ENCODE results near the gene SMG6.
"Not testable (repeated sequence)": the region's sequence is repeated elsewhere in the genome, so short reads cannot be mapped to it uniquely, and the experiment has no call there.

The SMG6 gene

DNA sequence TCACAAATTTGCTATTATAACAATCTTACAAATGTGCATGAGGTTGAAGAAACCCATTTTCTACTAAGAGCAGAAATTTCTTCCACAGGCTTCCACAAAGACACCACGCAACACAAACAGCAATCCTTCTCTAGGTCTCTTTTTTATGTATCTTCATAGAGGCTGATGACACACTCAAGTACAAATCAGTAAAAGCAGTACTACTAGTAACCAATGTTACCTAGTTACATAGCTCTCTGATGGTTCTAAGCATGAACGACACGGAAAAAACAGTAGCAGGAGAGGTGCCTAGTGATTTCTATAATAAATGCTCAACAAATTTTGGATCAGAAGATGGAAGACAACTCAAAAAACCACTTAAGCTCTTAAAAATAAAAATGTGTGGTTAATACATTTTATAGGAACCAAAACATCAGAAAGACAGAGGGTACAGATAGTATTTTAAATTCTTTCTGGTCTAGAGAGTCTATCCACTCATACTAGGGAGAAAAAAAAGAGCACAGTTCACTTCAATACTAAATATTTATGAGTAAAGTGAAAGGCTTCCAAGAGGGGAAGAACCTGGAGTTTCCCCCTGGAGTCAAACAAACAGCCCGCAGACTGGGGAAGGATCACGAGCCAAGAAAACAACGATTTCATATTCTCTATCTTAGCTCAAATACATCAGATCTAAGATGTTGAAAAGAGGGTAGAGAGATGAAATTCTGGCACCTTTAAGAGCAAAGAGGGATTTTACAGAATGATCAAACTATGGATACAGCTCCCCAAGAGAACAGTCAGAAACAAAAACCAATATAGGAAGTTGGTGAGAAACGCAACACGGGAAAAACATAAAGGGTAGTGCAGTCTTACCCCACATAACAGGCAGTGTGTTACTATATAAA, 40.2 kb downstream of the SMG6 start:
- no peak for DNase-seq (ENCODE audit: low read depth in 2 of 2)

DNA sequence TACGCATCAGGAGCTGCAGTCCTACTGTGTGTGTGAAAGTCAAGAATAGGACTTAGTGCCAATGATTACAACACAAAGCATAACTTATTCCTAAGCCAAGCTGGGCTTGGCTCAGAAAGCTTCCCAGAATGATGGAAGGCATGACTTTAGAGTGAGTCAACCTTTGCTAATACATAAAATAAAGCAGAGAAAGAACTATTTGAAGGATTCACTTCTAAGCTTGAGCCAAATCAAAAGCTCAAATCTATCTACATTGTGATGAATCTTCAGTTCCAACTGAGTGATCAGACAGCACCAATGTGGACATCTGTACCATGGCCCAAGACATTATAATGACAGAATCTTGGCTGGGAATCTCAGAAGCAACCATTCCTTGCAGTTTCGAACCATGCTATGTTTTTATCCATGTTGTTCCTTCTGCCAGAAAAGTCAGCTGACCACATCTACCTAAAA, 41.4 kb downstream of the SMG6 start:
- no peak for DNase-seq (ENCODE audit: low read depth in 2 of 2)

DNA sequence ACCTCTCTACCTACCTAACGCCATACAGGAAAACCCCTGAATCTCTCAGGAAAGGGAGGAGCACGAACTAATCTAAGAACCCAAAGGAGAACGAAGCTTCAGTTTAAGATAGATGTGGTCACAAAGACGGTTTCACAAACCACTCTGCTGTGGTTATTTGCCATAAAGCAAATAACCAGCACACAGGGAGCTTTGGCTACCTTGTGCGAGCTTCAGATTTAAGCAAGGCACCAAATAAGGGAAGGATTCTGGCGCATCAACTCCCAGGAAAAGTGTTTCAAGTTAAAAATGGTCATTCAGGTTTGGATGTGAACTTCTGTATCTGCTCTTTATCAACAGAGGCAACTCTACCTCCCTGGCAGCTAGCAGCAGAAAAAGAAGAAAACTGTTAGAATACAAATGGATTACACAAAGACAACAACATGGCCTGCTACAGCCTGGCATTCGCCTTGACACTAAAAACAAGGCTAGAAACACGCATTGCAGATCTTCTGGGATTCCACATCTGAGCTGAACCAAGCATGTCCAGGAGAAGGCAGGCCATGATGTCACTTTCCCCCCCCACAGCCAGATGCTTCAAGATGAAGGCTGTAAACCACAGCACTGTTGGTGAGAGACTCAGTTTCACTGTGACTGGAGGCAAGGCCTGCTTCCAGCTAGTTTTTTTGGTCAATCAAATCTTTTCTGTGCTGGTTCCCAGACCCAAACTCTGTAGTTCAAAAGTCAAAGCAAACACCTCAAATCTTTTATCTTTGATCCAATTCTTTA, 43.6 kb downstream of the SMG6 start:
- peak; percentile 45 to 48 for DNase-seq (ENCODE audit: low read depth in 2 of 2)

DNA sequence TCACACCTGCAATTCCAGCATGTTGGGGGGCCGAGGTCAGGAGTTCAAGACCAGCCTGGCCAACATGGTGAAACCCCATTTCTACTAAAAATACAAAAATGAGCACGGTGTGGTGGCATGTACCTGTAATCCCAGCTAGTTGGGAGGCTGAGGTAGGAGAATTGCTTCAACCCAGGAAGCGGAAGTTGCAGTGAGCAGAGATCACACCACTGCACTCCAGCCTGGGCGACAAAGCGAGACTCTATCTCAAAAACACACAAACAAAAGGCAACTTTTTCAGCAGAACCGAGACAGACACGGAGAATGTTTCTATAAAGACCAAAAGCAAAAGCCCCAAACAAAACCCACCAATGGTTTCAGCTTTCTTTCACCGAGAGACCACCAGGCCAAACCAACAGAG, 44.8 kb downstream of the SMG6 start:
- DNase-seq (ENCODE audit: low read depth in 2 of 2): not testable (repeated sequence)

DNA sequence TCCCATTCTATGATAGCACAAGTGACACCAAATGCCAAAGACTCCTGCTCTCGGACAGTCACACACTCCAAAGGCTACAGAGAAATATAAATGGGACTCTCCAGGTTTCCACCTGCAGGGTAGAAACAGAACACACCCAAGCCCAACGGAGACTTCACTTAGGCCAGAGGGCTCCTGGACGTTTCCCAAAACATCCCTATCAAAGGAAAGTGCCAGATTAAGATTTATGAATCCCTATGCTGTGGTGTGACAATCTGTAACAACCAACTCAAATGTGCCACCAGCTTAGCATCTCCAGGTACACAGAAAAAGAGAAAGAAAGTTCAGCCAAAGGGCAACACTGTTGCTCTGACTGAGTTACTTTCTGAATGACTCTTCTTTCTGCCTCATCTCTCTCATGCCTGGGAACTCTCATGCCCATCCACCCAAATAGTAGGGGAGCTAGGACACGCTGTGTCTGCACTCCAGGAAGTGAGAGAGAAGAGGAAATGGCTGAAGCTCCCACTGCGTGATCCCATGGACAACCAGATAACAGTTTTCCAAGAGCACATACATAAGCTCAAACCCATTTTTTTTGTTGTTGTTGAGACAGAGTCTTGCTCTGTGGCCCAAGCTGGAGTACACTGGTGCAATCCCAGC, 49.7 kb downstream of the SMG6 start:
- DNase-seq (ENCODE audit: low read depth in 2 of 2): no peak

DNA sequence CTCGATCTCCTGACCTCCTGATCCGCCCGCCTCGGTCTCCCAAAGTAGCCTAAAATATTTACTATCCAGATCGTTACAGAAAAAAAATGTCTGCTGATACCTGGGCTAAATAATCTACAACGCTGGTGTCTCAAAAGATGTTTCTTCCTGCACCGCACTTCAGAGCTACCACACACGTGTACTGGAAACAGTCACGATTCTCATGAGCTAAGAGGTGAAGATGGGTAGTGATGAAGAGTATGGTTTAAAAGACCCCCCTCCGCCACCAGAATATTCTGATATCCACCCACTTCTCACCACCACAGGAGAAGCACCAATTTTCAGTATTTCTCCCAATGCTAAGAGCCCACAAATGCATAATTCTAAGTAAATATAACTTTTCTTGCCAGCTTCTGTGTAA, 50.2 kb downstream of the SMG6 start:
- DNase-seq (ENCODE audit: low read depth in 2 of 2): no peak

DNA sequence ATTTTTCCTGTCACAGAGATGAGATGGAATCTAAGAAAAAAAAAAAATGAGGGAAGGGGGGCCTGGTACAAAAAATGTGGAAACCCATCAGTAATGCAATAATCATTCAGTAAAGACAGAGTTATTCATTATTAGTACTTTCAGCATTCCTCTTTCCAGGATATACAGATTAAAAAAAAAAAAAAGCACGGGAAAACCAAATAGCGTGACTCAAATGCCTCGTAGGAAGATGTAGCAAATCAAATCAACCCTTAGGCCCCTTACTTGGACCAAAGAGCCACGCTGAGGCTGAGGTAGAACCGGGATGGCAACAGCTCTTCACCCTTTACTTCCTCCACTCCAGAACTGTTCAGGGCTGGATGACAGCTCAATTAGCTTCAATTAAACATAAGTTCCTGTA, 52.5 kb downstream of the SMG6 start:
- no peak for DNase-seq (ENCODE audit: low read depth in 2 of 2)

DNA sequence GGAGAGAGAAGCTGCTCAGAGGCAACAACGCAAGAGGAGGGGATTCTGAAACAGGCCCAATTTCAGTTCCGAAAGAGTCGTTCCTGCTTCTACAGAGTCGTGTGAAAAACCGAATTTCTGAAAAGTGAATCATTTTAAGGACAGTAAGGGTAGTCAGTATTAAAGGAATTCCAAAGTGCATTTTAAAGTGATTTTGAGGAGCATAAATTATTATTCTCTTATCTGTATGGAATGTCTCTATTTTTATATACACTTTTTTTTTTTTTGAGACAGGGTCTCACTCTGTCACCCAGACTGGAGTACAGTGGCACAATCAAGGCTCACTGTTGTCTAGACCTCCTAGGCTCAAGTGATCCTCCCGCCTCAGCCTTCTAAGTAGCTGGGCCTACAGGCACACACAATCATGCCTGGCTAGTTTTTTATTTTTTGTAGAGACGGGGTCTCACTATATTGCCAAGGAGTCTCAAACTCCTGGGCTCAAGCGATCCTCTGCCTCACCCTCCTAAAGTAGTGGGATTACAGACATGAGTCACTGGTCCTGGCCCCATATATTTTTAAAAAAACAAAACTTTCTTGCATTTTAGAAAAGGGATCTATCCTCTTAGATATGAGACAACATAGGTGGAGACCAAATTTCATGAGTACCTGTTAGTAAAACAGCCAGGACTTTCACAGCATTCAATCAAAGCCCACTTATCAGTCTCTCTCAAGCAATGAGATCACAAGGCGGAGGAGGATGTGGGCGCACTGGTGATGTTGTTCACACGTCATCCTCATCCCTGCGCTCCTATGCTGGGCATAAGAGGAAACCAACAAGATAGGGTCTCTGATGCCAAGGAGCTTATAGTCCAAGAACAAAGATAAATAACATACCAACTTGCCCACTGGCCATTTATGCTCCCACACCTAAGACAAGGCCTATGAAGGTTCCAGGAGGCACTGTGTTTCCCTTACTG, 53.2 kb downstream of the SMG6 start:
- DNase-seq (ENCODE audit: low read depth in 2 of 2): peak; percentile 40 to 50

DNA sequence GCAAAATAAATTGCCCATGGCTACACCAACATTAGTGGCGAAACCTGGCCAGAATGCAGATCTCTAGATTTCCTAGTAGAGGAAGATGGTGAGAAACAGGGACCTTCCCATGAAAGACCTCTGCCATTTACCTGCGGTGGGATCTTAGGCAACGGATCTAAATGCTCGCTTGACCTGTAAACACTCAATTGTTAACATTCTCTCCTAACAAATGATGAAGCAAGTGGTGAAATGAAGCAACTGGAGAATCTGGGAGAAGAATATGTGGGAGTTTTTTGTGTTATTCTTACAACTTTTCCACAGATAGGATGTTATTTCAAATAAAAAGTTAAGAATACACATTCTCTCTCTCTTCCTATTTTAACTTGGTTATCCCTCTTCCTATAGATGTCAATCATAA, 56.6 kb downstream of the SMG6 start:
- DNase-seq (ENCODE audit: low read depth in 2 of 2): no peak

DNA sequence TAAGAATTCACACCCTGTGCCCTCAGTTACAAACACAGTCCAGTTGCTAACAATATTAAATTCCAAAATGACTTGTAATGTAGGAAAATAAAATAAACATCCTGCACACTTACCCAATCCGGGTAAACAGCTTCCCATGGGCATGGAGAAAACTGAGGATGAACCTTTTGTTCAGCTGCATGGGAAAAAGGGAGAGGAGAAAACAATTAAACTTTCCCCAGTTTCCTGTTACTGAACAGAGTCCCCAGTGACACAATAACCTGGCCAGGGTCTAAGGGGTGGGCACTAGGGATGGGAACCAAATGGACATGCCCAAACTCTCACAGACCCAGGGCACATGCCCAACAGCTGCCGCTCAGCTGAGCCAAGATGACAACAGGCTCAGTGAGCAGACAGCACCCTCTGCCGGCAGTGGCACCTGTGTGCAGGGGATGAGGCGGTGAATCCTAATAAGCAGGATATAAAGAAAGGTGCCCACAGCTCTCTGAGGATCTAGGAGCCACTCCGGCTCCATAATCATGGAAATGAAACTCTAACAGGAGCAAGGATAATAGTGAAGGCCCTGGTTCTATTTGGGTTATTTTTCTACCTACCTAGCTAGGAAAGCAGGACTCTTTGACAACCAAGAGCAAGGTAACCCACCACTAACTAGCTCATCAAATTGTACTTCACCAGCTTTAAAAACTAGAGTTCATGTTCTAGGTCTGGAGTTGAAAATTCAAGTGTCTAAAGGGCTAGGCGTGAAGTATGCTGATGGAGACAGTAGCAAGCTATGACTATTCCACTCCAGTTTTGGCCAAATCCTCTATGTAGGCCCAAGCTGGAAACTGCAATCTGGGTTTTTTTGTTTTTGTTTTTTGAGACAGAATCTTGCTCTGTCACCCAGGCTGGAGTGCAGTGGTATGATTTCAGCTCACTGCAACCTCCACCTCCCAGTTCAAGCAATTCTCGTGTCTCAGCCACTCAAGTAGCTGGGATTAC, 58.8 kb downstream of the SMG6 start:
- peak; percentile 72 to 76 for DNase-seq (ENCODE audit: low read depth in 2 of 2)

DNA sequence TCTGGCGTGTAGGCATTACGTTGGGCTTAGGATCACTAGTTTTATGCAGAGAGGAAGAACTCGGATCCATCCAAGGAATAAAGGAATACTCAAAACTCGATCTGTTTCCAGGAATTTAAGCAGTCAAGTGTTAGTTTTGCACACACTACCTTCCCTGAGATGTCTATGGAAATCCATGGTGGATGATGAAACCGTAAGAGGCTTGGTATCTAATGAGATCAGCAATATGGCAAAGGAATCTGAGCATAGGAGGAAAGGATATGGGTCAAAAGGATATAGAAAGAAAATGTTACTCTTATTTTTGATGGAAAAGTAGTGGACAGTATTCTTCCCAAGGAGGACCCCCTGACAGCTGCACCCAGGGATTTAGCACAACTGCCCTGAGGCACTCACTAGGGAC, 59.6 kb downstream of the SMG6 start:
- DNase-seq (ENCODE audit: low read depth in 2 of 2): no peak

DNA sequence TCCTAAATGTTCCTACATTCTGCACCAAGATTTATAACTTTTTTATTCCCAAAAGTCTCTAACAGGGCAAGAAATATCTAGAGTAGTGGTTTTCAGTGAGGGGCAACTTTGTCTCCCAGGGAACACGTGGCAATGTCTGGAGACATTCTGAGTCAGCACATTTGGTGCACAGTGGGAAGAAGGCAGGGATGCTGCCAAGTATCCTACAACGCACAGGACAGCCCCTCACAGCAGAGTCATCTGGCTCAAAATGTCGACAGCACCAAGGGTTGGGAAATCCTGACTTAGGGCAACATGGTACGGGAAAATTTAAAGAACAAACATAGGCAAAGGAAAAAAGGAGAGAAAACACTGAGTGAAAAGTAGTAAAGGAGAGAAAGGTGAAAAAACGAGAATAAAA, 61.8 kb downstream of the SMG6 start:
- DNase-seq (ENCODE audit: low read depth in 2 of 2): no peak

DNA sequence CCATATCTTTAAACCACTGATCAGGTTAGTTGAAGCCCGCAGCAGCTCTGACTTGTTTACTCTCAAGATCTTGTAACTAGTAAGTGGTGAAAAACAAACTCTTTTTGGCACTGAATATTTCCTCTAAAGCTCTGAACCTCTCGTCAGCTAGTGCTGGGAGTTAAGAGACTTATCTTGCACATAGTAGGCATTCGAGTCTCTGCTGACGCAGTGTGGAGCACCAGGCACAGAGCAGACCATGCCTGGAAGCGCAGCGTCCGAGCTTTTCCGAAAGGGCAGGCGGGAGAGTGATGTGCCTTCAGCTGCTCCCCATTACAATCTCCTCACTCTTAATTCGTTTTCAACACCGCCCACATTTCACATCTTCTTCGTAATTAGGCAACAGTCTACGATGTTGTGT, 63.0 kb downstream of the SMG6 start:
- DNase-seq (ENCODE audit: low read depth in 2 of 2): no peak

DNA sequence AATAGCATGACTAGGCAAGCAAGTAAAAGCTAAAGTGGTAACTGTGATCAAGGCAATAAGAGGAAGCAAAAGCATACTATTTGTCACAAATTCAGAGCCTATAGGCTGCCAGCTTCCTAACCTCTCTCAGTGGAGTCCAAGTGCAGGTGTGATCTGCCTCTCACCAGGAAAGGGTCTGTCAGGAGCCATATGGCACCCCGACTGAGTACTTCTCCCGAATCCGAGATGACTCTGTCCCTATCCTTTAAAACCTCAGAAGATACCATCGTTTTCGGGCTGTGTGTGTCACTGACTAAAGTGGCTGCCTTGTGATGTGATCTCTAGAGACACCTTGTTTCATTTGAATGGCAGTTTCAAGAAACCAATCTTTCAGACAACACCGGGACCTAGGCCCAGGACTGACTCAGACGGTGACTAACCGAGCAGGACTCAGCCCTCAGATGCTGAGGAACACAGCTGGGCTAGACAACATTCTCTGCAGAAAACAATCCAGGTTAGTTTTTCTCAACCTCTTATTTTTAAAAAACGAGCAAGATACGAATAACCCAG, 63.6 kb downstream of the SMG6 start:
- peak in 1 of 2 donors; percentile 21 for DNase-seq (ENCODE audit: low read depth in 2 of 2)

DNA sequence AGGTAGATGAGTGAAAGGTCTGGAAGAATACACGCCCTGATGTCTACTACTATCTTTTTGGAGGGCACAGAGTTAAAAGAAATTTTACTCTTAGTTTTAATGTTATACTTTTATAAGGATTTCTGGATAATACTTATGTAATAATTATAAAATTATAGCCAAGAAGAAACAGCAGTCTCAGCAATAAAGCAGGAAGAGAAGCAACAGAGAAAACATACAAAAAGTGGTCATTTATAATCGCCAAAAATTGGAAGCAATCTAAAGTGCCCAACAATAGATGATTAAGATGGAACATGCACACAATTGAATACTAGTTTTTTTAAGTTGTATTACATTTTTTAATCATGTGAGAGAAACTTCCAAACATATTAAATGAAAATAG, 64.4 kb downstream of the SMG6 start:
- no peak for DNase-seq (ENCODE audit: low read depth in 2 of 2)

DNA sequence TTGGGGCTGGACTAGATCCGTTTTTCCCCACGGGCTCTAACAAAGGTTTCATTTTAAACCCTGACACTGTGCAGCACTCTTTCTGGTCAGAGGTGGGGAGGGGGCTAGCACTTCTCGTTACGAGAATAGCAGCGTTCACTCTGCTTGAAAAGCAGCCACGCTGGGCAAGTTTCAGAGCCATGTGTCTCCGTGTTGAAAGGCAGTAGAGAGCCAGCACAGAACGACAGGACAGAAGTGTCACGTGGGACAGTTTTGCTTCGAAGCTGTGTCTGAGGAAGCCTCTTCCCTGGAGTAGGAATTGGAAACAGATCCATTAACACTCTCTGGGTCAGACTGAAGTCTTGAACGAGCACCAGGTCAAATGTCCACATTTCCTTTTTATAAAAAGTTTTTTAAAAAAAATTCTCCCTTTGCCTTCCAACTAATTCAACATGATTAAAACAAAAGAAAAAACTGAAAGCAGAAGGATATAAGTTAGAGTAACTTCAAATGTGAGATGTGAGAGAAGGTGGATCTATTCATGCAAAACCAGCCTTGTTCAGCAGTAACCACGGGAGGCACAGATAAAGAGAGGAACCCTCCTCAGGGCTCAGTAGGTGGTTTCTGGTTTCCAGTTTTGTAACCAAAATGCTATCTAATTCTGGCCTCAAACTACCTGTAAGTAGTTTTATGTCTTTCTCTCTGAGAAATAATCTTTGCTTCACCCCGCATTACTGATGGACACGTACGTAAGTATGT, 65.0 kb downstream of the SMG6 start:
- no peak for DNase-seq (ENCODE audit: low read depth in 2 of 2)

DNA sequence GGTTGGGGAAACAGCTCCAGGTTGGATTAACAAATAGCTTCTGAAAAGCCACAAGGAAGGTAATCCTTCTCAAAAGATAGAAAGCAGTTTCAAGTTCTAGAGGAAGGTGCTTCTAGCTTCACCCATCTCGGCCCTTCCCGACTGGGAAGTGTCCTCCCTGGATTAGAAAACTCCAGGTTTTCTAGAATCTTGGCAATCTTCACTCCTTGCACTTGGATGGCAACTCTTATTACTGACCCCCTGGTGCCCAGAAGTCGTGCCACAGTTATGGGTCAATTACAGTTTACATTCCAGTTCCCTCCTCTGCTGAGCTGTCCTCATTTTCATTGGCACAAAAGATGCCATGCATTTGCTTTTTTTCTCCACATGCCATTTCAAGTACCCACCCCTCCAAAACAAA, 65.6 kb downstream of the SMG6 start:
- DNase-seq (ENCODE audit: low read depth in 2 of 2): no peak

DNA sequence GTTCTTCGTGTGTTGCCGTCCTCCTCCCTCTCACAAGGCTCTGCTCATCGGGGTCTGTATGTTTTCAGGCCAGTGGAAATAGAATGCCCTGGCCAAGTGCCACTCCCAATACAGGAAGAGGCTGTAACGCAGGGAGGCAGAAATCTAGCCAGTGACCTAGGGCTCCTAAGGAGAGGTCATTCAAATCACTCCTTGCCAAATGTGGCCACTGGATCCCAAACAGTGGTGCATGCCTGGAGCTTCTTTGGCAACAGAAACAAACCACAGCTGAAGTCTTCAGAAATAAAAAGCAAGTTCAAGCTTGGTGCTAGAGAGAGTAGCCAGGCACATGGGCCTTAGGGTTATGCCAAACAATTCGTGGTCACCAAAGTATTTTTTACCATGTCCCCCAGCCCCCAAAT, 66.1 kb downstream of the SMG6 start:
- no peak for DNase-seq (ENCODE audit: low read depth in 2 of 2)

DNA sequence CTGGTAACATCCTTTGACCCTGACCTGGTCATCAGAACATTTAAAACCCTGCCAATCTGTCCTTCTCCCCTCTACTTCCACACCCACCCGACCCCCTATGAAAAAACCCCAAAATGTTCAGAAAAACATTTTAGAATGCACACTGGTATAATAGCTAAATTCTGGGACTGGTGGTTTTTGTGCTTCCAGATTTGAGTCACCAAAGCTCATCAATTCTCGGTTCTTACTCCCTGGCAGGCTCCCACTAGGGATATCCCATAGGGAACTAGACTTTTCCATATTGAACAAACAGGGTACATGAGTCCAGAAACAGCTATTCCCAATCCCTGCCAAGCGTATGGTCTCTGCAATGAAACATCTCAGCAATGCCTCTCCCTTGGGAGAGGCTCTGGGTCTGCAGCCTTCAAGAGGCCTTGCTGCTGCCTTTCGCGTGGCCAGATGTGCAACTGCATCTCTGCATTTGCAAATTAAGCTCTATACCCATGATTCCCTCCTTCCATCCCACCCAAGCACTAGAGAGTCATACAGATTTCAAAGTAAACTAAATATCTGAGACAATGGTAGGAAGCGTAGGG, 67.7 kb downstream of the SMG6 start:
- no peak for DNase-seq (ENCODE audit: low read depth in 2 of 2)

Measured in stimulated activated CD8-positive, alpha-beta memory T cell treated with anti-CD3 and anti-CD28 coated beads, Interleukin-7, amount 100 ng/mL, for 4 hours (primary cell).